GM19324 (cell line): ENCODE results near the gene HHAT.

Experiments used
- ATAC-seq: cut with Tn5 transposase; IDR thresholded peaks from one replicate; pipeline ENCODE4 v1.9.1; 2021; ENCODE audit warnings: mild to moderate bottlenecking, moderate library complexity; ENCODE audit not compliant: unreplicated experiment, low FRiP score

HHAT gene

GRCh38 chr1:210663730-210664573, 335.2 kb downstream of the HHAT start:
- no peak for ATAC-seq

- ATAC-seq, result no peak
Measured at GRCh38 chr1:210669951-210670350, 341.2 kb downstream of the HHAT start.

- ATAC-seq, result no peak
Measured at GRCh38 chr1:210674151-210674550, 345.4 kb downstream of the HHAT start.

- no peak for ATAC-seq
Measured at GRCh38 chr1:210676539-210676938, 347.8 kb downstream of the HHAT start.

- no peak for ATAC-seq
Measured at GRCh38 chr1:210677533-210677932, 348.8 kb downstream of the HHAT start.

- ATAC-seq, result no peak
Measured at GRCh38 chr1:210678306-210678705, 349.6 kb downstream of the HHAT start.

- no peak for ATAC-seq
Measured at GRCh38 chr1:210681158-210681557, 352.5 kb downstream of the HHAT start.

- ATAC-seq, result no peak
Measured at GRCh38 chr1:210683403-210684047, 354.8 kb downstream of the HHAT start.

GRCh38 chr1:210684466-210685294, 356.0 kb downstream of the HHAT start:
- ATAC-seq, result peak; percentile 55

- peak; percentile 5 for ATAC-seq
Measured at GRCh38 chr1:210685295-210685650, 356.6 kb downstream of the HHAT start.

GRCh38 chr1:210686841-210687240, 358.1 kb downstream of the HHAT start:
- ATAC-seq, result no peak

GRCh38 chr1:210687582-210688279, 359.0 kb downstream of the HHAT start:
- no peak for ATAC-seq

GRCh38 chr1:210688512-210689234, 360.0 kb downstream of the HHAT start:
- ATAC-seq, result no peak

- no peak for ATAC-seq
Measured at GRCh38 chr1:210689826-210690225, 361.1 kb downstream of the HHAT start.

GRCh38 chr1:210690236-210690635, 361.5 kb downstream of the HHAT start:
- ATAC-seq, result no peak

GRCh38 chr1:210691039-210691610, 362.4 kb downstream of the HHAT start:
- ATAC-seq, result no peak

GRCh38 chr1:210692796-210693195, 364.1 kb downstream of the HHAT start:
- no peak for ATAC-seq

- ATAC-seq, result no peak
Measured at GRCh38 chr1:210695026-210695425, 366.3 kb downstream of the HHAT start.

GRCh38 chr1:210696709-210697108, 368.0 kb downstream of the HHAT start:
- peak; percentile 72 for ATAC-seq

GRCh38 chr1:210697185-210697584, 368.5 kb downstream of the HHAT start:
- no peak for ATAC-seq
